Measurements from ENCODE around the gene PLA2G15. TPM values are rescaled to one million over a fixed set of nuclear protein-coding genes. Genes with fewer than 3 reads are reported as not detected.
A peak's percentile ranks its signal among the peaks of the same experiment; 100 is the strongest.

Gene PLA2G15
- 36.7 TPM for polyA plus RNA-seq (ENCODE audit: insufficient read length)

GRCh38 chr16:68244903-68245853 lies at the start of gene PLA2G15:
Gene PLA2G15 (plus strand): TSS chr16:68245373. CDS start chr16:68245427, 54 bp downstream.
- DNase-seq = peak; percentile 97

DNA sequence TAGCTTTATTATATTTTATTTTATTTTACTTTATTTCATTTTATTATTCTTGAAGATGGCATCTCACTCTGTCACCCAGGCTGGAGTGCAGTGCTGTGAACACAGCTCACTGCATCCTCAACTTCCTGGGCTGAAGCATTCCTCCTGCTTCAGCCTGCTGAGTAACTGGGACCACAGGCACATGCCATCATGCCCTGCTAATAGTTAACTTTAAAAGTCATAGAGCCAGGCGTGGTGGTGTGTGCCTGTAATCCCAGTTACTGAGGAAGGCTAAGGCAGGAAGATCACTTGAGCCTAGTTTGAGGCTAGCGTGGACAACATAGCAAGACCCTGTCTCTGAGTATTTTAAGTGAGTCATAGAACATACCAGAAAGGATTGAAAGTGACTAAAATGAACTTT lies 47.9 kb upstream of the PLA2G15 start:
- no peak for DNase-seq

DNA sequence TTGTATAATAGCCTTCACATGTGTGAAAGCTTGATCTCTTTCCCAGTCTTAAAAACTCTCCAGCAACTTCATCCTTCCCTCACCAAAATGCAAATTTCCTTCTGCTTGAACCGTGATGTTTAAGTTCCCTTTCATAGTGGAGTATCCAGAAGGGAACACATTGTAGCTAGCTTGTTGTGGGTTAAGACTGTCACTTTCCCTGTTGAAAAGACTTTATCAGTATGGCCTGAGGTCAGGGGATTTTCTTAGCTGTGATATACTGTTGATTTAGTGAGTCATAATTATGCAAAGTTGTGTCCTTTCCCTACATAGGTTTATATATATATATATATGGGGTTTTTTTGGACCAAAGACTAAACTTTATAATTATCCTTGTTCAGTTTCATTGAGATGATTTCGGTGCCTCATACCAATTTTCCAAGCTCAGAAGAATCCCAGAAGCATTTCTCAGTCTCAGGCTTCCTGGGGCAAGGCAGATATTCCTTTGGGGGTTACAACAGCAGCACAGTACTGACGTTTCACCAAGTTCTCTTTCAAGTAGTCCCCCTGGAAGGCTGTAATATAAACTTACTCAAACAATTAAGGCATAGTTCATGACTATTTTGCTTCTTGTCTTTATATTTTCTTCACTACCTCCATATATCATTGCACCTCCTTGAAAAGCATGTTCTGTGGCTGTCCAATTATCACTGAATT lies 44.9 kb upstream of the PLA2G15 start:
- no peak for DNase-seq

DNA sequence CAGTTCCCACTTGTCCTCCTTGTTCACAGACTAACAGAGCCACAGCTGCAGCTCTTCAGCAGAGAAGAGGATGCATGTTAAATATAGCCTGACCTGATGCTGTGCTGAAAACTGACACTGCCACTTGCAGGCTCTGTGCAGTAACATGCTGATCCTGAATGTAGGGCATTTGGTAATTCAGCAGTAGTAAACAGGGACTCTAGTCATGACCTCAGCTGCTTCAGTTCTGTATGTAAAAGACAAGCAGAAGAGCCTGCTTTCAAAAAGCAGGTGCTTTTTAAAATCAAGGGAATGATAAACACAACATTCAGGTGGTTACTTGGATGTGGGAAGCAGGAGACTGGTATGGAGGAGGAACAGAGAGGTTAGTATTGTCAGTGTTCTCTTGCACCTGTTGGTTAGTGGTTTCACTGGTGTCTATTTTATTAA lies 43.1 kb upstream of the PLA2G15 start:
- DNase-seq = no peak

DNA sequence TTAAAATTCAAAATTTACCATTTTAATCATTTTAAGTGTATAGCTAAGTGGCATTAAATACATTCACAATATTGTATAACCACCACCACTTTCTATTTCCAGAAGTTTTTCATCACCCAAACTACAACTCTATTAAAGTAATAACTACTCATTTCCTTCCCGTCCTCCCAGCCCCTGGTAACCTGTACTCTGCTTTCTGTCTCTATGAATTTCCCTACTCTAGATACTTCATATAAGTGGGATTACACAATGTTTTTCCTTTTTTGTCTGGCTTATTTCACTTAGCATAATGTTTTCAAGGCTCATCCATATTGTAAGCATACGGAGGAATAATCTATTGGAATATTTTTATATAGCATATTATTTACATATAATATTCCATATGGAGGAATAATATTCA lies 38.9 kb upstream of the PLA2G15 start:
- no peak for DNase-seq

DNA sequence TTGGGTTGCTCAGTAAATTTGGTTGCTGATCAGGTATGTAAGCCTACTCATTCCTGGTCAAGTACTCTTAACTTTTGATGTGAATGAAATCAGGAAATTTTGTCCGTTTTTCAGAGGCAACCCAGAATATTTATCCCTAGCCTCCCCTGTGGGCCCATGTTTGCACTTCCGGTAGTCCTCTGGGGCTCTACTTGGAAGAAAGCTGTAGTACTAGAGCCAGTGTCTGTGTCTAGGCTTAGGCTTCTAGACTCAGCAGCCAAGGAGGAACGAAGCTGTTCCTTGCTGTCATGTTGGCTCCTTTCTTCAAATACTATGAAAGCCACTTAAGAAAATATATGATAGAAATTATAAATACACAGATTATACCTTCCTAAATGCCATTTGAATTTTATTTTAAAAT lies 30.4 kb upstream of the PLA2G15 start:
- DNase-seq = no peak

GRCh38 chr16:68215302-68215701 lies 29.9 kb upstream of the PLA2G15 start:
- DNase-seq = no peak

DNA sequence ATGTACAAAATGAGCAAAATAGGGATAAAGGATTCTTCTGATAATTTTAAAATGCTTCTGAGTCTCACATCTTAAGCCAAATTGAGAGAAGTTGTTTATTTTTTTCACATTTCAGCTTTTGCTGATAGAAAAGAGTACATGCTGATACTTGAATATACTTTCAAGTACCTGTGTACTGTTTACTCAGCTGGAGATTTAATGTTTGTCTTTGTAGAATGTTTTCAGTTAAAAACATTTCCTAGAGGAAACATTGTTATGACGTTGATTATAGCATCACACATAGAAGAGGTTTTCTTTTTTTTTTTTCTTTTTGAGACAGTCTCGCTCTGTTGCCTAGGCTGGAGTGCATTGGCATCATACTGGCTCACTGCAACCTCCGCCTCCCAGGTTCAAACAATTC lies 28.9 kb upstream of the PLA2G15 start:
- DNase-seq = no peak

DNA sequence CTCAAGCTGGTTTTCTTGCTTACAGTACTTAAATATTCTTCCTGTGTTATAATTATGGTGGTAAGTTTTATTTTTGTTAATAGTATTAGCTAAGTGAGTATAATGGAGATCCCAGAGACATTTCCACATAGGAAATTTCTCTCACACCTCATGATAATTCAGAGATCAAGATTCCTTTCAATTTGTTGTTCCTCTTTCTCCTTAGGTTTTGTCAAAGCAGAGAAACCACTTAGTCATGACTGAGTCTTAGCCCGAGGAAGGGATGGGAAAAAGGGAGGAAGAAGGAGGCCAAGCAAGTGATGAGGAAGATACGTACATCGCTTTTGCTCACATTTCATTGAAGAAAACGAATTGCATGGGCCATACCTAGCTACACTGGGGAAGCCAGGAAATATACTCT lies 27.7 kb upstream of the PLA2G15 start:
- no peak for DNase-seq

- DNase-seq = no peak
These were observed 25.3 kb upstream of the PLA2G15 start for GRCh38 chr16:68219725-68220351.

DNA sequence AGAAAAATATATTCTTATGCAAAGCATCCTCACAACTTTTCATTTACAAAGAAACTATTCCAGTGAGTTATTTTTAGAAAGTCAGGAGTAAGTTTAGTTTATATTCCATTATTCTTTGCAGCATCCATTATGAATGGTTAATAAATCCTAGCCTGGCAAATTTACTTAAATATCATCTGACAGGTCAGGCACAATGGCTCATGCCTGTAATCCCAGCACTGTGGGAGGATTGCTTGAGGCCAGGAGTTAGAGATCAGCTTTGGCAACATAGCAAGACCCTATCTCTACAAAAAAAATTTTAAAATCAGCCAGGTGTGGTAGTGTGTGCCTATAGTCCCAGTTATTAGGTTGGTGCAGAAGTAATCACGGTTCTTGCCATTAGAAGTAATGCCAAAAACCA lies 22.1 kb upstream of the PLA2G15 start:
- no peak for DNase-seq

DNA sequence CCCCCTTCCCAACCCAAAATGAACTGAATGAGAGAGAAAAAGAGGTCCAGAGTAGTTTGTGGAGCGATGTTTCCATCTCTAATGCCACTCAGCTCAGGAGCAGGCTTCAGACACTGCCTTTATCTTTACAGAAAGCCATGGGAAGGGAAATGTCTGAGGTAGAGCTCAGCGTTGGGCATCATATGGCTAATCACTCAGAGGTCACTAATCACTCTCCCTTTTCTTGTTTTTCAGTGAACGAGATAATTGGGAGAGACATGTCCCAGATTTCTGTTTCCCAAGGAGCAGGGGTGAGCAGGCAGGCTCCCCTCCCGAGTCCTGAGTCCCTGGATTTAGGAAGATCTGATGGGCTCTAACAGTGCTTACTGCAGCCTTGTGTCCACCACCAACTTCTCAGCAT lies 19.1 kb upstream of the PLA2G15 start:
- DNase-seq = no peak

DNA sequence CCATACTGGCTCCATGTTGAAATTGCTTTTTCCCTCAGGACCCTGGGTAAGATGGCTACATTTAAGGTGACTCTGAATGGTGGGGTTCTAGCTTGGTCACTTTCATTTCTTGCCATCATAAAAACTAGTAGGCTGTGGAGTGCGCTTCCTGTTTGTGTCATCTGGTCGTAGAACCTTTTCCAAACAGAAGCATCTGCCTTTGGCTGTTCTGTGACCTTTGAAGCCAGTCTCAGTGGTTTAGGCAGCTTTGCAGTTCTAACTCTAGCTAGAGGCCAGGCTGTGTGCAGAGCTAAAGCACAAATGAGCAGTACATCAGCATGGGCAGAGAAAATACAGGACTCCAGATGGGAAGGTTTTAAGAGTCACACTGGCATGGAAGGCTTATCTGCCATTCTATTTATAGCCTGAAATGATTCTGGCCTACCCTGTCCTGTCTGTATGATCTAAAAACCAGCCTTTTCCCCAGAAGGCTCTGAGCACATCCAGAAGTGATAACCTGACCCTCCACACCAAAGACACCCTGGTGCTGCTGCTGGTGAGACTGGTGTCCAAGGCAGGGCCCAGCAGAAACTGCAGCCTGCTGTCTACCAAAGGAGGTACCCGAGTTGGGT lies 17.9 kb upstream of the PLA2G15 start:
- no peak for DNase-seq

DNA sequence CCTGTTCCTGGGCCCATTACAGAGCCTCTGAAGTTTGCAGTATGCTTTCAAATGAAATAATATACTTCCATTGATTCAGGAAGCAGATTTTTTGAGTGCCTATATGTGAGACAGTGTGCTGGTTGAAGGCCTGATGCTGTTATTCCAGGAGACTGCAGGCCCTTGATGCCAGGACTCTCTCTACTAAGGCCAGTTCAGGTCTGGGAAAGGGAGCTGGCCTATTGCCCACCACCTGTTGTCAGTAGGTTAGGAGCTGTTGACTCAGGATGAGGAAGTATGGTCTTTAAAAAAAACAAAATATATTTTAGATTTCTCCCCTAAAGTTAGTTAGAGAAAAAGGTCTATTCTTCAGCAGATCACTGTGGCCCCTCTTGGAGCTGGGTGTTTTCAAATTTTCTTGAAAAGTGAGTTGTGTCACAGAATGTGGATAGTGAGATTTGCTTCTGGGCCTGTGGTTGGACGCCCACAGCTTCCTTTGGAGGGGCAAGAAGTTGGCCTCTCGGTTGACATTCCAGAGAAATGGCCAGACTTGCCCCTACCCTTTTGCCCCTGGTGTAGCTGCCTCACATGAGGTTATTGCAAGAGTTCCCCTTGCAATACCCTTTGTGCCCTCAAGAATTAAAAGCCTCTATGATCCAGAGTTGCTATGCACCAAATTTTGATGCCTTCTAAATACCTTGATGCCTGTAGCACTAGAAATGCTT lies 17.2 kb upstream of the PLA2G15 start:
- DNase-seq = no peak

- DNase-seq = no peak
These were observed 16.5 kb upstream of the PLA2G15 start for GRCh38 chr16:68228652-68229051.

GRCh38 chr16:68229431-68230175 lies 15.6 kb upstream of the PLA2G15 start:
- peak; percentile 66 for DNase-seq

GRCh38 chr16:68230176-68230571 lies 15.0 kb upstream of the PLA2G15 start:
- no peak for DNase-seq

- DNase-seq = no peak
These were observed 14.2 kb upstream of the PLA2G15 start for GRCh38 chr16:68230956-68231355.

DNA sequence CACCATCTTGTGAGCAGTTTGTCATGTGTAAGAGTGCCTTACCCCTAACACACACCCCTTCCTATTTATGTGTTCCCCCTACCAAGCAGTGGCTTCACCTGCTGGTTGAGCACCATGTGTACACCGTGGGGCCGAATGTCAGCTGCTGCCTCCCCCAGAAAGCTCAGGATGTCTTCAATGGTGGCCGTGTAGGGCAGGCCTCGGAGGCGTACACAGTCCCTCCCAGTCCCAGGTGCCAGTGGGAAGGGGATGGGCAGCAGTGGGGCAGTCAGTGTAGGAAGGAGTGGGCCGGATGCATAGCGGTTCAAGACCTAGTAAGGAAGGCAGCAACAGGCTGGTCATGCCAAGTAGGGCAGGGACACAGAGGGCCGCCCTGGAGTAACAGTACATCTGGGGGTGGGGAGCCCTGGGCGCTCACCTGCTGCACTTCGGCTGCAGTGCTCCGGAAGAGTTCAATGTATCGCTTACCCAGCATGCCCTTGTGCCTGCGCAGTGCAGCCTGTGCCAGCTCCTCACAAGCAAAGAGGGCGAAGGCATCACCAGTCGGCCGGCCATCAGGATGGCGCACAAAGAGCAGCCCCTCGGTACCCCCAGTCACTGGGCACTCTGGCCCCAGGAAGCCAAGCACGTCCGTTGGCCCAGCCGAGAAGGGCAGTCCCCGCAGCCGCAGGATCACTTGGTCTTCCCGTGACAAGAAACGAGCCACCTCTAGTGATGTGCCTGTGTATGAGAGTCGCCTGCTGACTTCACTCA lies 13.6 kb upstream of the PLA2G15 start:
- DNase-seq = no peak

DNA sequence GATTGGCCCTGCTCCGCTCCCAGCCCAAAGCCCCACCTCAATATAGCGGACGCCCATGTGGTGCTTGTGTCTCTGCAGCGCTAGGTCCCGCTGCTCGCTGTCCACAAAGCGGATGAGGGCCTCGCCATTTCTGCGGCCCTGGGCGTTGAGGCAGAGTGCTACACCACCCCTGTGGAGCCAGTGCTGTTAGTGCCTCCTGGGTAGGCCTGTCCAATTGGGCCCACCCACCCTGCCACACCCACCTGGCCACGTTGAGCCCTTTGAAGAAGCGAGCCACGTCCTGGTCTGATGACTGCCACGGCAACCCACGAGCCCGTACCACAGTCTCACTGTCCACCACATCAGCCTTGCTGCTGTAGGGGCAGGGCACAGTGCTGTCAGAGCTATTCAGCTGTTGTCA lies 12.8 kb upstream of the PLA2G15 start:
- DNase-seq = no peak
